Esophagus squamous epithelium (tissue), 5 donors: Measurements from ENCODE around the gene PRKCB. TPM values are rescaled to one million over a fixed set of nuclear protein-coding genes. Genes with fewer than 3 reads are reported as not detected.

Source experiments
- DNase-seq: peaks from one replicate; lab custom pipeline; 2025; lab: John Stamatoyannopoulos, UW
- H3K27ac ChIP-seq, 4 donors: fragments of 200-600 bp; sonication (generic); one replicate each; pipeline ENCODE4 v1.5.1; 2016 to 2019; ENCODE audit warnings: mild to moderate bottlenecking in 1 of 4
- H3K27me3 ChIP-seq, 4 donors: fragments of 200-600 bp; sonication (generic); 1 replicate in 3 of 4; 2 replicates in 1 of 4; pipeline versions ENCODE4 v1.5.1 to v1.6.0; 2017 to 2021; ENCODE audit warnings: antibody characterized with exemption in 1 of 4
- H3K36me3 ChIP-seq, 3 donors: fragments of 200-600 bp; sonication (generic); one replicate each; pipeline ENCODE4 v1.5.1; 2016 to 2019
- H3K4me1 ChIP-seq, 3 donors: fragments of 200-600 bp; sonication (generic); one replicate each; pipeline ENCODE4 v1.5.1; 2017 to 2019
- H3K4me3 ChIP-seq, 4 donors: fragments of 200-600 bp; sonication (generic); 1 replicate in 3 of 4; 2 replicates in 1 of 4; pipeline ENCODE4 v1.5.1; 2016 to 2019; ENCODE audit warnings: mild to moderate bottlenecking in 2 of 4, moderate library complexity in 1 of 4
- H3K9me3 ChIP-seq, 3 donors: fragments of 200-600 bp; sonication (generic); one replicate each; pipeline ENCODE4 v1.5.1; 2016 to 2019
- POLR2A ChIP-seq, 4 donors: fragments of 450-650 bp; IDR thresholded peaks; one replicate each; pipeline ENCODE4 v1.6.1; 2017; ENCODE audit warnings: antibody characterized with exemption in 4 of 4, mild to moderate bottlenecking in 4 of 4, moderate library complexity in 3 of 4
- WGBS, 2 donors: methylation state at CpG; one replicate each; pipeline ENCODE4 v1.1.5; 2018; 5-methylcytosine and 5-hydroxymethylcytosine counted together
- intact Hi-C: fragments of 100-400 bp; cut with DNase I; formaldehyde crosslinking; loops from one replicate; pipeline ENCODE4 v1.15.0; 2022
- total RNA-seq, 4 donors: library from RNA; depleted of rRNA; stranded (reverse); fragments of >200 nt; gene quantifications; one replicate each; pipeline ENCODE4 v1.1.0, GENCODE V29; 2016
- TF ChIP-seq, protein P1 (sequence below), 6 experiments: fragments of 450-650 bp in 4 of 6; fragments of 200-600 bp in 2 of 6; sonication (generic) in 2 of 6; IDR thresholded peaks; one replicate each; pipeline ENCODE4 v1.5.1; 2016 to 2019; ENCODE audit warnings: antibody characterized with exemption in 6 of 6, mild to moderate bottlenecking in 4 of 6, moderate library complexity in 4 of 6
- donor health status: DM: yes; HTN: yes; CAD: no.

Gene PRKCB
- total RNA-seq, 4 donors from 2014 or later: 0.38 to 4.0 (median 1.7) TPM

DNA sequence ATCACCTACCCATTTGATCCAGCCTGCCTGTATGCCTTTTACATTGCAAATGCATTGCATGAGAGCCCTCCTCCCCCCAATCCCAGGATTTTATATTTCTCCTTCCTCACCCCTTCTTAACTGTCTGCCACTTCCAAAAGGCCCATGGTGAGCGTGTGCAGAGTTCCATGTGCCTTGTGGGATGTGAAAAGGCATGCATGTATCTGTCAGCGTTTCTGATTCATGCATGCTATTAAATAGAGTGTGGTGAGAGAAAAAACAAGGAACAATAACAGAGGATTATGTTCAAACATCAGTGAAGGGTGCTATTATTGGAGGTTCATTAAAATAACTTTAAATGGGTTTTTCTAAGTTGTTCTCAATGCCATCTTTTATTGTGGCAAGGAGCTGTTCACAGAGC, 359.4 kb downstream of the PRKCB start:
- WGBS, 2 donors: 32 to 43% methylated on average over 2 of the region's 2 CpGs
- TF ChIP-seq POLR2A (IDR thresholded peaks at IDR 0.05): no peak
- TF ChIP-seq, protein P1, sequence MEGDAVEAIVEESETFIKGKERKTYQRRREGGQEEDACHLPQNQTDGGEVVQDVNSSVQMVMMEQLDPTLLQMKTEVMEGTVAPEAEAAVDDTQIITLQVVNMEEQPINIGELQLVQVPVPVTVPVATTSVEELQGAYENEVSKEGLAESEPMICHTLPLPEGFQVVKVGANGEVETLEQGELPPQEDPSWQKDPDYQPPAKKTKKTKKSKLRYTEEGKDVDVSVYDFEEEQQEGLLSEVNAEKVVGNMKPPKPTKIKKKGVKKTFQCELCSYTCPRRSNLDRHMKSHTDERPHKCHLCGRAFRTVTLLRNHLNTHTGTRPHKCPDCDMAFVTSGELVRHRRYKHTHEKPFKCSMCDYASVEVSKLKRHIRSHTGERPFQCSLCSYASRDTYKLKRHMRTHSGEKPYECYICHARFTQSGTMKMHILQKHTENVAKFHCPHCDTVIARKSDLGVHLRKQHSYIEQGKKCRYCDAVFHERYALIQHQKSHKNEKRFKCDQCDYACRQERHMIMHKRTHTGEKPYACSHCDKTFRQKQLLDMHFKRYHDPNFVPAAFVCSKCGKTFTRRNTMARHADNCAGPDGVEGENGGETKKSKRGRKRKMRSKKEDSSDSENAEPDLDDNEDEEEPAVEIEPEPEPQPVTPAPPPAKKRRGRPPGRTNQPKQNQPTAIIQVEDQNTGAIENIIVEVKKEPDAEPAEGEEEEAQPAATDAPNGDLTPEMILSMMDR (IDR thresholded peaks at IDR 0.05): no peak
- H3K36me3 ChIP-seq: no peaks in the 10 kb centered on the region
- H3K27me3 ChIP-seq: no peaks in the 10 kb centered on the region
- no peaks in the 10 kb centered on the region for H3K4me1 ChIP-seq
- no peak overlapping the region for H3K27ac ChIP-seq
- H3K4me3 ChIP-seq: no peak overlapping the region
- no peaks in the 10 kb centered on the region for H3K9me3 ChIP-seq
- intact Hi-C loops: no loop called here
- no peak for DNase-seq

DNA sequence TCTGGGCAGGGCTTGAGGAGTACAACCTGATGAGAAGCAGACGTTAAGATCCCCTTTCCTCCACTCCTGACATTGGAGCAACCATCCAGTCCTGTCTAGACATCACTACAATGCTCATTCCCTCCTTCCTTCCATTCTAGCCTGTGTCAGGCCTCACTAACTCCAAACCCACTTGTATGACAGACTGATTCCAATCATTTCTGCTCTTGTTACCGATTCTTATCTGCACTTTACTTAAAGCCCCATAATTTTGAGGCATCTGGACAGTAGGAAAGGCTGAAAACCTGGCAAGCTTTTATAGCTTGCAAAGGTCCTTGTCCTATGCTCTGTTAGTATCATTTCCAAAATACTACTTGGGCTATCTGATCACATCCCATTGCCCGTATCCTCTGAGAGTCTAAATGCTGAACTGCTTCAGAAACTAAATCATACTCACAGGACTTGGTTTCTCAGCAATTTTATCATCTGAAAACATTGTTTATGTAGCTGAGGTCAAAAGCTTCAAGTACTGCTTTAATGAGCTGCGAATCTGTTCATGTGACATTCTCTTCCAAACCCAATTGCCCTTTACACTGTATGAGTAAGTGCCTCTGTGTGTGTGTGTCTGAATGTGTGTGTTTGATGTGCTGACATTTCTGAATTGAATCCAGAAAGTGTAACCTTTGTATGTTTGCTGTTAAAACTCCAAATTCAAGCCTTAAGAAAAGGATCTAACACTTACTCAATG, 363.2 kb downstream of the PRKCB start:
- intact Hi-C loops: no loop called here
- Histone ChIP-seq H3K4me3 (no peak overlapping the region), H3K36me3 (no peaks in the 10 kb centered on the region), H3K4me1 (no peaks in the 10 kb centered on the region), H3K27ac (no peak overlapping the region), H3K27me3 (no peaks in the 10 kb centered on the region), H3K9me3 (no peaks in the 10 kb centered on the region)
- no peak for DNase-seq
- 46 to 58% methylated on average over 4 of the region's 4 CpGs for WGBS, 2 donors
- TF ChIP-seq POLR2A (IDR thresholded peaks at IDR 0.05): no peak
- TF ChIP-seq, protein P1 (IDR thresholded peaks at IDR 0.05): no peak

- intact Hi-C loops: no loop called here
- Histone ChIP-seq H3K4me3 (no peak overlapping the region), H3K4me1 (no peaks in the 10 kb centered on the region), H3K27ac (no peak overlapping the region), H3K27me3 (no peaks in the 10 kb centered on the region), H3K9me3 (no peaks in the 10 kb centered on the region), H3K36me3 (no peaks in the 10 kb centered on the region)
- WGBS, 2 donors: 59 to 71% methylated on average over 4 of the region's 4 CpGs
- TF ChIP-seq, protein P1 (IDR thresholded peaks at IDR 0.05): no peak
- no peak for TF ChIP-seq POLR2A (IDR thresholded peaks at IDR 0.05)
- no peak for DNase-seq
These were observed 367.9 kb downstream of the PRKCB start for GRCh38 chr16:24203675-24204074.

DNA sequence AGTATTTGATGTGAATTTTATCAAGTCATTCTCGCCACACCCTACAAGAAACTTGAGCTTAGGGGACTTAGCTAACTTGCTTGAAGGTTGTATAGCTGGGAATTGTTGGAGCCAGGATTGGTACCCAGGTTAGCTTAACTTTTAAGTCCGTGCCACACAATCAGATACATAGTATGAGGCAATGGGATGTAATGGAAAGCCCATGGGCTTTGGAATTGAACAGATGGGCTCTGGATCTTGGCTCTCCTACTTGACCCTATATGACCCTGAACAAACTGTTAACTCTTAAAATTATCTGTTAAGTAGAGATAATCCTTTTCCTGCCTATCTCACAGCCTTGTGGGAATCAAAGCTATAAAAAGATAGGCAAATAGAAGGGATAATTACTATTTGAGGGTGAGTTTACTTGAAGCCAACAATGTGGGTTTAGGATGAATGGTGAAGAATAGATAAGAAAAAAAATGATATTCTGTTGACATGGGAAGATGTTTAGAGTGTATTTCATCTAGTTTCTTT, 368.4 kb downstream of the PRKCB start:
- Histone ChIP-seq H3K9me3 (no peaks in the 10 kb centered on the region), H3K4me3 (no peak overlapping the region), H3K27me3 (no peaks in the 10 kb centered on the region), H3K4me1 (no peaks in the 10 kb centered on the region), H3K36me3 (no peaks in the 10 kb centered on the region), H3K27ac (no peak overlapping the region)
- intact Hi-C loops: no loop called here
- TF ChIP-seq POLR2A (IDR thresholded peaks at IDR 0.05): no peak
- TF ChIP-seq, protein P1 (IDR thresholded peaks at IDR 0.05): no peak
- 41 to 88% methylated on average over 1 to 2 of the region's 2 CpGs for WGBS, 2 donors
- no peak for DNase-seq

DNA sequence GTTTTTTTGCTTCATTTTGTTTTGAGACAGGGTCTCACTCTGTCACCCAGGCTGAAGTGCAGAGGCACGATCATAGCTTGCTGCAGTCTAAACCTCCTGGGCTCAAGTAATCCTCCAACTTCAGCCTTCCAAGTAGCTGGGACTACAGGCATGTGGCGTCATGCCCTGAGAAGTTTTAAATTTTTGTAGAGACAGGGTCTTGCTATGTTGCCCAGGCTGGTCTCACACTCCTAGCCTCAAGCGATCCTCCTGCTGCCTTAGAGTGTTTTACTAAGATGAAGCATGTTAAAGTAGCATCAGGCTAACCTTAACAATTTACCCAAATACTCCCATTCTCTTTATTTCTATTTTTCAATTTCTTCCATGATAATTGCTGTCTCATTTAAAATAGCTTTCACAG, 371.1 kb downstream of the PRKCB start:
- H3K27ac ChIP-seq: no peak overlapping the region
- H3K36me3 ChIP-seq: no peaks in the 10 kb centered on the region
- H3K4me1 ChIP-seq: no peaks in the 10 kb centered on the region
- TF ChIP-seq, protein P1 (IDR thresholded peaks at IDR 0.05): no peak
- TF ChIP-seq POLR2A (IDR thresholded peaks at IDR 0.05): no peak
- H3K27me3 ChIP-seq: no peaks in the 10 kb centered on the region
- intact Hi-C loops: no loop called here
- DNase-seq: no peak
- WGBS, 2 donors: 64 to 81% methylated on average over 3 of the region's 3 CpGs
- H3K9me3 ChIP-seq: no peaks in the 10 kb centered on the region
- no peak overlapping the region for H3K4me3 ChIP-seq
